ENCODE measurements around the gene HNRNPAB.
"Not testable (repeated sequence)": the region's sequence is repeated elsewhere in the genome, so short reads cannot be mapped to it uniquely, and the experiment has no call there.

The HNRNPAB gene

GRCh38 chr5:178223828-178224335 lies 19.5 kb downstream of the HNRNPAB start:
- peak; percentile 55 for DNase-seq (ENCODE audit: low read depth)
- peak; percentile 32 for TF ChIP-seq CTCF (conservative IDR thresholded peaks at IDR 0.05; ENCODE audit: low read depth, low read length)
- H3K4me3 ChIP-seq (ENCODE audit: low read length) = no peak overlapping the region

GRCh38 chr5:178224403-178224802 lies 20.1 kb downstream of the HNRNPAB start:
- no peak for DNase-seq (ENCODE audit: low read depth)
- no peak for TF ChIP-seq CTCF (conservative IDR thresholded peaks at IDR 0.05; ENCODE audit: low read depth, low read length)

DNA sequence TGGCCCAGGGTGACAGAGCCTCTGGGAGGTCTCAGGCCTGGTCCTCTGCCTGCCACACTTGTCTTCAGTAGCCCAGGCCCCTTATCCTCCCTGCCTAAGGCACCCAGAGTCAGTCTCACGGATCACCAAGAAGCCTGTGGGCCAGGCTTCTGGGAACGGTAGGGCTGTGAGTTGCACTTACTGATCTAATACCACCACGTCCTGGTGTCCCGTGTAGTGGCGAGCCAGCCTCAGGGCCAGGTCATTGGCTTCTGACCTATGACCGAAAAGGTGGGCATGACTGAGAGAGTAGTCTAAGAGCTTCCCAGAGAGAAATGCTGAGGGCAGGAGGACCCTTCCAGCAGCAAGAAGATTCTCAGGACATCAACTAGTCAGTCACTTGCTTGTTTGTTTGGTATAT lies 20.8 kb downstream of the HNRNPAB start:
- no peak overlapping the region for H3K4me3 ChIP-seq (ENCODE audit: low read length)
- DNase-seq (ENCODE audit: low read depth) = no peak
- TF ChIP-seq CTCF (conservative IDR thresholded peaks at IDR 0.05; ENCODE audit: low read depth, low read length) = no peak

More at GRCh38 chr5:178224403-178224802, 20.1 kb downstream of the HNRNPAB start:
- no peak overlapping the region for H3K4me3 ChIP-seq (ENCODE audit: low read length)

DNA sequence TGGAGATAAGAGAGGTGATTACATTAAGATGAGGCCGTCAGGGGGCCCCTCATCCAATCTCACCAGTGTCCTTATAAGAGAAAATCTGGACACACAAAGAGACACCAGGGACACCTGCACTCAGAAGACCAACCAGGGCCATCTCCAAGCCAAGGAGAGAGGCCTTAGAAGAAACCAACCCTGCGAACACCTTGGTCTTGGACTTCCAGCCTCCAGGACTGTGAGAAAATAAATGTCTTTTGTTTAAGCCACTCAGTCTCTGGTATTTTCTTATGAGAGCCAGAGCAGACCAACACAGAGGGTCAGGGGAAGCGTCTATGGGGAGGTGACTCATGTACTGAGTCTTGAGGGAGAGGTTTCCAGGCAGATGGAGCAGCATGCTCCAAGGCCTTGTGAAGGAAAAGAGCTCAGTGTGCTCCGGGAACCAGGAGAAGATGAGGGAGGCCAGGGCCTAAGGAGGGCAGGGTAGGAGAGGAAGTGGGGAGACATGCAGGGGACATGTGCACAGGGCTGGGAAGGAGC lies 22.9 kb downstream of the HNRNPAB start:
- no peak for TF ChIP-seq CTCF (conservative IDR thresholded peaks at IDR 0.05; ENCODE audit: low read depth, low read length)
- DNase-seq (ENCODE audit: low read depth) = no peak
- H3K4me3 ChIP-seq (ENCODE audit: low read length) = no peak overlapping the region

DNA sequence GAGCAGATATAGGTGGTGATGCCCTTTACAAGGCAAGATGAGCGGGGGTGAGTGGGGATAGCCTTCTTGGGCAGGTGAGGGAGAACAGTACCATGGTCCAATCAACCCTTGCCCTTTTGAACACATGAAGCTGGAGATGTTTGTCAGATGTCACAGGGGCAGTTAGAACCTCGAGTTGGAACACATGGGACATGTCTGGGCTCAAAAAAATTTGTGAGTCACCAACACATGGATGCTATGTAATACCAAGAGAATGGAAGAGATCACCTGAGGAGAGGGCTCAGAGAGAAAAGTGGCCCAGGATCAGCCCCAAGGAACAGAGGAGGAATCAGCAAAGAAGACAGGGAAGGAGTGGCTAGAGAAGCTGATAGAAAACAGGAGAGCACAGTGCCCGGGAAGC lies 23.6 kb downstream of the HNRNPAB start:
- TF ChIP-seq CTCF (conservative IDR thresholded peaks at IDR 0.05; ENCODE audit: low read depth, low read length) = no peak
- no peak for DNase-seq (ENCODE audit: low read depth)
- no peak overlapping the region for H3K4me3 ChIP-seq (ENCODE audit: low read length)

DNA sequence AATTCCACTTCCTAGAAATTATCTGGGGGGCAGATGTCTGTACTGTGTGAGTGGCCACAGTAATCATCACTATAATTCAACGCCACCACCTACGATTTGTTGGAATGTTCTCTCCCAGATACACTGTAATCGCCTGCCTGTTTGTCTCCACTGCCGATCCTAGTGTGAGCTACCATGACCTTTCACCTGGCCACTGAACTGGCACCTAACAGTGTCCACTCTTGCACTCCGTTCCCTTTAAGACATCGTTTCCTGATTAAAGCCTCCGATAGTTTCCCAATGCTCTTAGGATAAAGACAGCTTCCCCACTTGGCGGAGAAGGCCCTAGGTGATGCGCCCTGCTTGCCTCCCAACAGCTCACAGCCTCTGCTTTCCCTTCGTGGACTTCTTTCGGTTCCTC lies 24.3 kb downstream of the HNRNPAB start:
- DNase-seq (ENCODE audit: low read depth) = no peak
- no peak overlapping the region for H3K4me3 ChIP-seq (ENCODE audit: low read length)
- TF ChIP-seq CTCF (conservative IDR thresholded peaks at IDR 0.05; ENCODE audit: low read depth, low read length) = no peak

GRCh38 chr5:178229111-178229510 lies 24.8 kb downstream of the HNRNPAB start:
- H3K4me3 ChIP-seq (ENCODE audit: low read length); DNase-seq (ENCODE audit: low read depth): not testable (repeated sequence)

All from retinal pigment epithelial cell (primary cell).